ENCODE measurements around the gene CFDP1.

- TF ChIP-seq CTCF (conservative IDR thresholded peaks at IDR 0.05; ENCODE audit: low read depth, low read length) = no peak
- TF ChIP-seq EZH2phosphoT487 (IDR thresholded peaks at IDR 0.05; ENCODE audit: borderline replicate concordance, low read length) = no peak
- no peak for TF ChIP-seq EZH2 (IDR thresholded peaks at IDR 0.05; ENCODE audit: low read length, unreplicated experiment)
Observed at GRCh38 chr16:75336521-75336920, 96.8 kb downstream of the CFDP1 start.

All from PC-3 (cell line).